ENCODE data around the gene TENM4. TPM values are rescaled to one million over a fixed set of nuclear protein-coding genes. Genes with fewer than 3 reads are reported as not detected.

TENM4 gene
- total and polyA plus RNA-seq, 2 of the 13 experiments (the other 11 are each of a cell fraction or from before 2014, with no cell fraction given): not detected

DNA sequence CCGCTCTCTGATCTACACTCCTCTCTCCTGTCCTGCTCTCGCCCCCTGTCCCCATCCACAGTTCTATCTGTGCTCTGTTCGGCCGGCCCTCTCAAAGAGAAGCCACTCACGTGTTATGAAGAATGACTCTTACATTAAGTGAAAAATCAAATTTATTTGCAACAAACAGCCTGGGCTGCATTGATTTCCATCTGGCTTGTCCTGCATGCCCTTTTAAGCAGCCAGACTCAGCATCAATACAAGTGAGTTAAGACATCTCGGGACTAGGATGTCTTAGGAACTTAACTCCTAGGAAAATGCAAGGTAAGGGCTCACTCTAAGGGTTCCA lies 373.5 kb downstream of the TENM4 start:
- Histone ChIP-seq H3K4me1 (ENCODE audit: insufficient read depth, low read length) (no peaks in the 10 kb centered on the region), H3K27me3 (ENCODE audit: control insufficient read depth in 1 of 2, insufficient read depth in 2 of 2, low read length in 2 of 2) (peaks cover 0 to 4% of the 10 kb centered on the region in 2 experiments; a peak in 1 of 5 replicates), H3K4me3 (replicated peaks in 1 of 3; ENCODE audit: insufficient read depth in 1 of 3, low read depth in 2 of 3, low read length in 3 of 3) (no peak overlapping the region), H3K79me2 (ENCODE audit: insufficient read depth, low read length) (no peaks in the 10 kb centered on the region), H3K4me2 (ENCODE audit: low read depth, low read length) (no peak overlapping the region), H3K27ac (ENCODE audit: extremely low read length, insufficient read depth, low read length) (no peak overlapping the region), H3K9ac (ENCODE audit: insufficient read depth, low read depth, low read length) (no peak overlapping the region), H3K9me3 (ENCODE audit: low read length) (no peaks in the 10 kb centered on the region), H3K36me3 (replicated peaks in 1 of 2; ENCODE audit: control insufficient read depth in 1 of 2, insufficient read depth in 2 of 2, low read length in 2 of 2) (no peaks in the 10 kb centered on the region), H4K20me1 (ENCODE audit: insufficient read depth, low read length) (no peaks in the 10 kb centered on the region), H2AFZ (ENCODE audit: low read length) (no peak overlapping the region)
- no TSS peak for BruUV-seq (replicated peaks)
- DNase-seq (ENCODE audit: low spot score): no peak
- no peak for FAIRE-seq
- in situ Hi-C loops (cut with HindIII; ENCODE audit: extremely low pct_ligation_motif_present, low pct_unique_long_range_greater_than_20kb) (no loop called here), intact Hi-C loops (cut with micrococcal nuclease; ENCODE audit: unreplicated experiment) (no loop called here)
- WGBS (ENCODE audit: low lambda C conversion rate): 26% methylated on average over 6 of the region's 6 CpGs
- TF ChIP-seq THAP11 (CRISPR knock-in tag; IDR thresholded peaks at IDR 0.05): no peak
- no peak for TF ChIP-seq ZNF317 (CRISPR knock-in tag; IDR thresholded peaks at IDR 0.05)
- TF ChIP-seq, protein P1, sequence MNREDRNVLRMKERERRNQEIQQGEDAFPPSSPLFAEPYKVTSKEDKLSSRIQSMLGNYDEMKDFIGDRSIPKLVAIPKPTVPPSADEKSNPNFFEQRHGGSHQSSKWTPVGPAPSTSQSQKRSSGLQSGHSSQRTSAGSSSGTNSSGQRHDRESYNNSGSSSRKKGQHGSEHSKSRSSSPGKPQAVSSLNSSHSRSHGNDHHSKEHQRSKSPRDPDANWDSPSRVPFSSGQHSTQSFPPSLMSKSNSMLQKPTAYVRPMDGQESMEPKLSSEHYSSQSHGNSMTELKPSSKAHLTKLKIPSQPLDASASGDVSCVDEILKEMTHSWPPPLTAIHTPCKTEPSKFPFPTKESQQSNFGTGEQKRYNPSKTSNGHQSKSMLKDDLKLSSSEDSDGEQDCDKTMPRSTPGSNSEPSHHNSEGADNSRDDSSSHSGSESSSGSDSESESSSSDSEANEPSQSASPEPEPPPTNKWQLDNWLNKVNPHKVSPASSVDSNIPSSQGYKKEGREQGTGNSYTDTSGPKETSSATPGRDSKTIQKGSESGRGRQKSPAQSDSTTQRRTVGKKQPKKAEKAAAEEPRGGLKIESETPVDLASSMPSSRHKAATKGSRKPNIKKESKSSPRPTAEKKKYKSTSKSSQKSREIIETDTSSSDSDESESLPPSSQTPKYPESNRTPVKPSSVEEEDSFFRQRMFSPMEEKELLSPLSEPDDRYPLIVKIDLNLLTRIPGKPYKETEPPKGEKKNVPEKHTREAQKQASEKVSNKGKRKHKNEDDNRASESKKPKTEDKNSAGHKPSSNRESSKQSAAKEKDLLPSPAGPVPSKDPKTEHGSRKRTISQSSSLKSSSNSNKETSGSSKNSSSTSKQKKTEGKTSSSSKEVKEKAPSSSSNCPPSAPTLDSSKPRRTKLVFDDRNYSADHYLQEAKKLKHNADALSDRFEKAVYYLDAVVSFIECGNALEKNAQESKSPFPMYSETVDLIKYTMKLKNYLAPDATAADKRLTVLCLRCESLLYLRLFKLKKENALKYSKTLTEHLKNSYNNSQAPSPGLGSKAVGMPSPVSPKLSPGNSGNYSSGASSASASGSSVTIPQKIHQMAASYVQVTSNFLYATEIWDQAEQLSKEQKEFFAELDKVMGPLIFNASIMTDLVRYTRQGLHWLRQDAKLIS (CRISPR knock-in tag; IDR thresholded peaks at IDR 0.05): no peak
- no peak for TF ChIP-seq DPF2 (CRISPR knock-in tag; IDR thresholded peaks at IDR 0.05; ENCODE audit: borderline replicate concordance, low read depth)
- POLR2A ChIA-PET: no interaction called here
- CTCF ChIA-PET (ENCODE audit: low intra/inter-chr PET ratio, low total read pairs): no interaction called here
- ATAC-seq: no peak

Data from HepG2 (cell line).